KBM-7 (cell line): Measurements from ENCODE around the gene JAK3.

Source experiments
- DNase-seq: peaks from one replicate; pipeline ENCODE4 v3.0.0-alpha.2; 2015
- in situ Hi-C: fragments of 300-500 bp; cut with MboI; formaldehyde crosslinking; loops from 2 replicates; pipeline ENCODE4 v1.14.3; 2020; ENCODE audit warnings: low sequenced_read_pairs, low pct_unique_long_range_greater_than_20kb, mixed read lengths

JAK3 gene

GRCh38 chr19:17842663-17843291 lies 5.0 kb downstream of the JAK3 start:
- no peak for DNase-seq
- in situ Hi-C loops: no loop called here

DNA sequence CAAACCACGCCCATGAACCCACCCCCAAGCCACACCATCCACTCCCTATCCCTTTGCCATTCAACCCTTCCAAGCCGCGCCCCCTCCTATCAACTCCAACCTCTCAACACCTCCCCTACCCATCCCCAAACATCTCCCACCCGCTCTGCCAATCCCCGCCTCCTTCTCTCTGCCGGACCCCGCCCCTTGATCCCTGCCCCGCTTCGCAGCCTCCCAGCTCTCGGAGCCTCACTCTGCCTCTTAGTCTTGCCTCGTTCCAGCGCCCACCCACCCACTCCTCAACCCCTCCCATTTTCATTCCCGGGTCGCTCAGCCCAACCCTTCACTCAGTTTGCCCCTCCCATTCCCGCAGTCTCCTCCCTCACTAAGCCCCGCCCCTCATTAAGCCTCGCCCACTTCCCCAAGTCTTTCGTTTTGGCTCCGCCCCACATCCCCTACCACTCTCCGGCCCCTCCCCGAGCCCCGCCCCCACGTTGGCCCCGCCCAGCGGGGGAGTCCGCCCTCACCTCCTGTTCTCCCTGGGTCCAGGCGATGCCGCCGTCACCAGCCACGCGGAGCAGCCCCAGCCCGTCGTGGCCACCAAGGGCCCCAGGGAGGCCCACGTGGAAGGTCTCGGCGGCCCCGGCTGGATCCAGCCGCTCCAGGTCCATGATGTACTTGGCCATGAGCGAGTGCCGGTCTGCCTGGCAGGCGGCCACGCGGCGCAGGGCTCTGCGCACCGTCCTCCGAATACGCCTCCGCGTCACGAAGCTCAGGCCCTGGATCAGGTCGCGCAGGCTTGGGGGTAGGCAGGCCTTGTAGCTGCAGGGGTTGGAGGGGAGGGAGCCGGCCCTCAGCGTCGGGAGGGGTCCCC lies 5.7 kb downstream of the JAK3 start:
- in situ Hi-C loops: no loop called here
- DNase-seq: no peak

GRCh38 chr19:17841371-17841809 lies 6.4 kb downstream of the JAK3 start:
- in situ Hi-C loops: no loop called here
- DNase-seq: no peak

- no peak for DNase-seq
- in situ Hi-C loops: no loop called here
Measured at GRCh38 chr19:17840019-17840418, 7.8 kb downstream of the JAK3 start.

- no peak for DNase-seq
- in situ Hi-C loops: no loop called here
Measured at GRCh38 chr19:17837972-17838371, 9.8 kb downstream of the JAK3 start.

- in situ Hi-C loops: no loop called here
- DNase-seq: no peak
Measured at GRCh38 chr19:17836530-17836929, 11.3 kb downstream of the JAK3 start.

DNA sequence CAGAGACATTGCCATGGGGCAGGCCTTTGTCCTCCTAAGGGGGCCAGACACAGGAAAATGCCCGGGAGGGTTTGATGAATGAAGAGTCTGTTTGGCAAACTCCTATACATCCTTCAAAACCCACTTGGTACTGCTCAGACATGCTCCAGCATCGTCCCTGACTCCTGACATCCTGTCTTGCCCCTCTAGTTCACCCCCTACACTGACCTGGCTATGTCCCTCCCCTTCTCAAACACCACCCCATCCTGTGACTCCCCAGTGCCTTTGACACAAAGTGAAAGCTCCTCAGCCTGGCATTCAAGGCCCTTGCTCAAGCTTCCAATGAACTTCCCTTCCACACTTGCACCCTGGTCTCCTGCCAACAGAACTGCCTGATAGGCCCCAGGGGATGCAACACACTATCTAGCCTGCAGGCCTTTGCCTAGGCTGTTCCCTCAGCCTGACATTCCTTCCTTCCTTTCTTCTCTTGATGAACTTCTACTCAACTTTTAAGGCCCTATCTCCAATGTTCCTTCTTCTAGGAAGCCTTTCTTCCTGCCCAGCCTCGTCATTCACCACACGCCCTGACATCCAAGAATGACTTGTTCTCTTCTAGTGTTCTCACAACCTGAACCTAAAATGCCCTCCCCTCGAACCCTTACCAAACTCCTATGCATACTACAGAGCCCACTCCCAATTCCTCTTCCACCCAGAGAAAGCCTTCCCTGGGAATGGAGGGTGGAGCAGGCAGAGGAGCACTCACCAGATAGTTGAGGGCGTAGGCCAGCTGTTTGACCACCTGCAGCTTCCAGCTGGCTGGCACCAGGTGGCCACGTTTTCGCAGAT lies 12.4 kb downstream of the JAK3 start:
- DNase-seq: no peak
- in situ Hi-C loops: no loop called here

- no peak for DNase-seq
- in situ Hi-C loops: no loop called here
Measured at GRCh38 chr19:17834350-17835181, 13.2 kb downstream of the JAK3 start.

- in situ Hi-C loops: no loop called here
- DNase-seq: no peak
Measured at GRCh38 chr19:17832443-17833208, 15.2 kb downstream of the JAK3 start.

DNA sequence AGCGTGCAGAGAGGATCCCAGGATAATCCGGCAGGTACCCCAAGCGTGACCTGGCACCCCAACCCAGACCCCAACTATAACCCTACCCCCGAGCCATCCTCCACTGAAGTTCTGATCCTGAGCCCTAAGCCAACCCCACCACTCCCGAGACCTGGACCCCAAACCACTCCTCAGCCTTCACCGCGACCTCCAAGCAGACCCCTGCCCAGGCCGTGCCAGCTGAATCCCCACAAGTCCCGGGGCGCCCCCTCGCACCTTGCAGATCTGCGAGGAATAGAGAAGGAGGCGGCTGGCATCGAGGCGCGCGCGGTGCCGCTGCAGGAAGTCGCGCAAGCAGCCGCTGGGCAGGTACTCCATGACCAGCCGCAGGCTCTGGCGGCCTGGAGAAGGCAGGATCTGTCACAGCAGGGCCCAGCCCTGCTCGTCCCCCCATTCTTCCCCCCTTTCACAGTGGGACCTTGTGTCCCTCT lies 16.3 kb downstream of the JAK3 start:
- in situ Hi-C loops: no loop called here
- no peak for DNase-seq

DNA sequence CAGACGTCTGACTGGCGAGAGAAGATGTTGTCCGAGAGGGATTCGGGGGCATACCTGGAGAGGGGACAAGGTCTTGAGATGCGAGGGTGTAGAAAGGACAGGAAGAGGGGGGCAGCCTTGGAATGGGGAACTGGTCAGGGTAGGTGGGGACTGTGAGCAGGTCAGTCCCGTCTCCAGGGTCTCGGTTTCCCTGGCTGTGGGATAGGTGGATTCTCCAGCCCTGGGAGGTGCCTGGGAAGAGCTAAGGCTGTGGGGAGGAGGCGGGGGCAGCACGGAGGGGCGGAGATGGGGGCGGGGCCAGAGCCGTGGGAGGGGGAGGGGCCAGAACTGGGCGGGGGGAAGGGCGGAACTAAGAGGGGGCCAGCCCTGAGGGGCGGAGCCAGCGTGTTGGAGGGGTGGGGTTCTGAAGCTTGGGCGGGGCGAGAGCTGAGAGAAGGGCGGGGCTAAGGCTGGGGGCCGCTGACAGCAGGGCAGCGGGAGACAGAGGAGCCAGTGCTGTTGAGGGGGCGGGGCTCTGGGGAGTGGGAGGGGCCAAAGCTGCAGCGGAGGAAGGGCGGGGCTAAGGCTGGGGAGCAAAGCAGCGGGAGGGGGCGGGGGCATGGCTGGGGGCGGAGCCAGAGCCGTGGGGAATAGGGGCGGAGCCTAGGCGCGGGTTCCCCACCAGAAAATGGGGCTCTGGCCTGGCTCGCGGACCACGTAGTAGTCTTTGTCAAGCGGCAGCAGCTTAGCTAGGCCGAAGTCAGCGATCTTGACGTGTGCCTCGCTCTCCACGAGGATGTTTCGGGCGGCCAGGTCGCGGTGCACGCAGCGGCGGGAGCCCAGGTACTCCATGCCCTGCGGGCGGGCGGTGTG lies 17.0 kb downstream of the JAK3 start:
- in situ Hi-C loops: no loop called here
- no peak for DNase-seq

DNA sequence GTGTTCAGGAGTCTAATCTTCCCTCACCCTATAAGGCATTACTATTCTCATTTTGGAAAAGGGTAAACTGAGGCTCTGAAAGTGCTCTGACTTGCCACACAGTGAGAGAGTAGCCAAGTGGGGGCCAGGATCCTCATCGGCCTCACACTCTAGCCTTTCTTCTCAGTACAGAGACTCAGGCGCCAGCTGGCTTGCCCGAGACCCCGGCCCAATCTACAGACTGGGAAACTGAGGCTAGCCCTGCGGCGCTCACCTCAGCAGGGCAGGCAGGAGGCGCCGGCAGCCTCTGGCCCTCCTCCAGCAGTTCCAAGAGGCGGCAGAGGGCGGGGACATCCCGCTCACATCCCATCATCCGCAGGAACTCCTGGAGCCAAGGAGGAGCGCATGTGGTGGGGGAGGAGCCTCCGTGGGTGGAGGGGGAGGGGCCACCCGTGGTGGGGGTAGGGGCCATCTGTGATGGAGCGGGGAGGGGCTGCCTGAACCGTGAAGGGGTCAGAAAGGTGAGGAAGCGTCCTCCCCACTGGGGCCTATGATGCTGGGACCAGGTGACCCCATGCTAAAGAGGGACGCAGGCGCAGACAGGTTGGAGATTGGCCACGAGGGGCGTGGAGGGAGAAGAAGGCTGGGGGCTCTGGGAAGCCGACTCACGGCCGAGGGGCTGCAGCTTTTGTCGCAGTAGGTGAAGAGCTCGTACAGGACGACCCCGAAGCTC lies 17.8 kb downstream of the JAK3 start:
- in situ Hi-C loops: no loop called here
- DNase-seq: no peak

- no peak for DNase-seq
- in situ Hi-C loops: no loop called here
Measured at GRCh38 chr19:17826508-17827056, 21.2 kb downstream of the JAK3 start.

DNA sequence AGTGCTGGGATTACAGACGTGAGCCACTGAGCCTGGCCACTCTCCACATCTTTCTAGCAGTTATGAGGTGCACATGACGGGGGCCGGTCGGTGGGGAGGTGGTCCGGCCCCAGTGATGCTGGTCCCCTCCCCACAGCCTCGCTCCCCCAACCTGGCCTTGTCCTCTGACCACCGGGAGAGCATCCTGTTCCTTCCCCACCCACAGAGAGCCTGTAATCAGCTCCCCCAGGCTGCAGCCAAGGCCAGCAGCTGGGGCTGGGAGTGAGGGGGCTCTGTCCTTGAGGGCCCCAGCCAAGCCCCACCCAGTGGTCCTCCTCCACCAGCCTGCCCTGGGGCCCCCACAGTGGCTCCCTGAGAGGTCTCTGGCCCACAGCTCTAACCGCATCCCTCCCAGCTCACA lies 23.4 kb downstream of the JAK3 start:
- in situ Hi-C loops: no loop called here
- DNase-seq: no peak

DNA sequence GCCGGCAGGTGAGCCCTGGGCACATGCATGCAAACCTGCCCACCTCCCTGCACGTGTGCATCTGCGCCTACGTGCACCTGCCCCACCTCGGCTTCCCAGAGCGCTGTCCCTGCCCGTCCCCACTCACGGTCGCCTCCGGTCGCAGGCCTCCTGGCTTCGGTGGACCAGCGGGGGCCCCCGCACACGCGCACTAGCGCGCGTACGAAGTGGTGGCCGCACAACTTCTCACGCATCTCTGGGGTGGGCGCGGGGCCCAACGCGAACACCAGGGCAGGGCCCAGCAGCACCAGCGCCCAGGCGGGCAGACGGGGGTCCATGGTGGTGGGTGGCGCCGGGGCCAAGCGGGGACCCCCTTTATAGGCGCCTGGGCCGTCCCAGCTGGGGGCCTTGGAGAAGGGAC lies 26.6 kb downstream of the JAK3 start, which contains the start of gene INSL3:
Gene INSL3, minus strand, starts transcription at position 330 of the 400 bp plus-strand sequence. Its CDS starts 13 bp downstream, at position 317.
- in situ Hi-C loops: no loop called here
- DNase-seq: no peak

DNA sequence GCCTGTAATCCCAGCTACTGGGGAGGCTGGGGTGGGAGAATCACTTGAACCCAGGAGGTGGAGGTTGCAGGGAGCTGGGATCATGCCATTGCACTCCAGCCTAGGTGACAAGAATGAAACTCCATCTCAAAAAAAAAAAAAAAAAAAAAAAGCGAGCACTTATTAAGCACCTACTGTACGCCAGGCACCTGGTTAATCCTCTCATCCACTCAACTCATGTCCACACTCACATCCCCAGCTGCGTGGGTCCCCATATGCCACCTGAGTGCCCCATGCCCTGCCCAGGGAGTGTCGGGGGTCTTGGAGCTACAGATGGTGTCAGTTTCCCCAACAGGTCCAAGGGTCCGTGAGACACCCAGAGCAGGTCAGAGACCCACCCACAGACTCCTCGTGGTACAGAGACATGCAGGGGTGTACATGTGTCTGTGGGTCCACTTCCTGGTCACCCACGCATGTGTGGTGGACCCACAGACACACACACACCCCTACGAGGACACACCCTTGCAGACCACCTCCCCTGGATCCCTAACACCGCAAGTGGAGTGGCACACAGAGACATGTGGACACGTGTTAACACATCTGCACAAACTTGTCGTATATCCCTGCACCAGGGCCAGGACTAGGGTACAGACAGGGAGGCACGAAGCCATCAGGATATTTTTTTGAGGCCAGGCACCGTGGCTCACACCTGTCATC lies 30.0 kb downstream of the JAK3 start:
- in situ Hi-C loops: no loop called here
- no peak for DNase-seq
